ENCODE measurements around the gene KMT2E.

Gene KMT2E

GRCh38 chr7:105088456-105088855 lies 74.5 kb downstream of the KMT2E start:
- FAIRE-seq, result no peak

DNA sequence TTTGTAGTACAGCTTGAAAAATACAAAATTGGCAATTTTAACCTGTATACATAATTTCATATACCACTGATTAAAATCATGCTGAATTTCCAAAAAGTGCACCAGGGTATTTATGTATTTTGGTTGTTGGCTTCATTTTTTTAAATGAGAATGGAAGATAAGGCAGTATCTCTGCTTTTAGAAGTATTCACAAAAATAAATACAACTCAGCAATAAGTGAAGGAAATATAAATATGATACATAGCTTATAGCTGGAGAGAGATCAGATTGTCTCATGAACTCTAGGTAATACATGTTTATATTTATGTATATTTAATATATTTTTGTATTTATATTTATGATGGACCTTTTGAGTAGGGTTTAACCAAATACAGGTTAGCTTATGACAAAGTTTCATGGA lies 81.0 kb downstream of the KMT2E start:
- no peak for FAIRE-seq

DNA sequence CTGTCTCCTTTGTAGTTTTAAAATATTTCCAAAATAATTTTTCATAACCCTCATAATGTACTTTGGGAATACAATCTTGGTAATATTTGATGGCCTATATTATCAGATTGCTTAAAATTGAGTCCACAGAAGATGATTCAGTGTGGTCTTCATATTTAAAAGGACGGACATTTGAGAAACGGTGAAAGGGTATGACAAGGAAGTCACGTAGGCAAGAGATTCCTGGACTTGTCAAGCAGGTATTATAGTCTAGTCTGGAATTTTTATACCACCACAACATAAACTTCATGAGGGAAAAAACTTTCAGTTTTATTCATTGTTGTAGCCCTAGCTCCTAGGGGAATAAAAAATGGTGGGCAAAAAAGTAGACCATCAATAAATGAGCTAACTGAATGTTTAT lies 82.3 kb downstream of the KMT2E start:
- no peak for FAIRE-seq

- no peak for FAIRE-seq
Measured at GRCh38 chr7:105097619-105098018, 83.6 kb downstream of the KMT2E start.

DNA sequence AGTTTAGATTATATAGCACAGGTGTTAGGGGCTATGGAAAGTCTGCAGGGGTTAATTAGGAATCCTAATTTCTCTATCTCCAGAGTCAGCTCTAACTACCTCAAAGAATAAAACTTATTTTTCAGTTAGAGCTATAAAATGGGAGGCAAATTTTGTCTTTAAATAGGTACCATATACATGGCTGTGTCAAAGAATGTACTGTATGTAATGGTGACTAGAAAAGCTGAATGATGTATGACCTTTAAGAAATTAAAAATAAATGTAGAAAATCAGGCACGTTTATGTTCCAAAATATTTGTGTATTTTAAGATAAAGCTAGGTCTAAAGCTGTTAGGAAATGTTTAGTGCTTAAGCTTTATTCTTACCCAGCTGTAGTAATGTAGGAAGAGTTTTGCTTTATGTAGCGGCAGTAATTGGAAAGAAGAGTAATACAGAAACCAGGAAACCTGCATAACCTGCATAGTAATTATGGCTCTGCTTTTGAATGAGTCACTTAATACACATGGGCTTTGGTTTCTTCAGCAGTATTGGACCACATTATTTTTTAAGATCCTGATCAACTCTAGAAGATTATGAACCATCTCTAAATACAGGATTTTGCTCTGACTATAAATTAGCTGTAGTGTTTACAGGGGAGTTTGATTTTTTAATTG lies 85.0 kb downstream of the KMT2E start:
- no peak for FAIRE-seq

GRCh38 chr7:105101864-105102263 lies 87.9 kb downstream of the KMT2E start:
- no peak for FAIRE-seq

DNA sequence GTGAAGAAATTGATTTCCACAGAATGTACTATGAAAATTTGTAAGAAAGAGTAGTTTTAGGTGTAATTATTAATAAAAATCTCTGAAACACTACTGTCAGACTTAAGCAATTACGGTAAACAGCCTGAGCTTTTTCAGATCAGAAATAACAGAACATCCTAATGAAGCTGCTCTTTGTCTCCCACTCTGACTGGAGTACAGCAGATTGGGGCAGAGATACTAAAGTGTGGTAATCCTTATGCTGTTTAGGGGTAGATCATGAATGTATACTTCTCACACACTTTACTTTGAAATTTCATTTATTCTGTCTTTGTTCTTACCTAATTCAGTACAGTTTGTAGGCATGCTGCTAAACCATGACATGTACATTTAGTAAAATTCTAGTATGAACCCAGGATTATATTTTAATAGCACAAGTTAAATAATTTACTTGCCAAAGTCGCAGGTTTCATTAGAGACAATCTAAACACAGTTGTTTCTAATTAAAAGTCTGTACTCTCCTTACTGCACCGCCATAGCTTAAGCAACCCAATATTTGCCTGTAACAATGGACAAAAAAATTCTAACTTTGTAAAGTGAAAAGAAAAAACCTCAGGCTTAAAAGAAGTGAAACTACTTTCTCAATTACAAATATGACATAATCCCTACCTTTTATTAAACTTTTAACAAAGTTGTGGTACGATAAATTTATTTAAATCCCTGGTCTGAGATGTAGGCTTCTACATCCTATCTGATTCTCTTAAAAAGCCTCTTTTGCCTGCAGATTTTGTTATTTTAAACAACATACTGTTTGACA lies 88.8 kb downstream of the KMT2E start:
- FAIRE-seq, result no peak

- FAIRE-seq, result no peak
Measured at GRCh38 chr7:105105579-105105978, 91.6 kb downstream of the KMT2E start.

- no peak for FAIRE-seq
Measured at GRCh38 chr7:105106473-105106872, 92.5 kb downstream of the KMT2E start.

GRCh38 chr7:105107458-105107857 lies 93.5 kb downstream of the KMT2E start:
- FAIRE-seq, result no peak

GRCh38 chr7:105112440-105113418 lies 98.7 kb downstream of the KMT2E start:
- no peak for FAIRE-seq

GRCh38 chr7:105118612-105119600 lies 104.9 kb downstream of the KMT2E start:
- FAIRE-seq, result no peak

- no peak for FAIRE-seq
Measured at GRCh38 chr7:105122619-105123018, 108.6 kb downstream of the KMT2E start.

DNA sequence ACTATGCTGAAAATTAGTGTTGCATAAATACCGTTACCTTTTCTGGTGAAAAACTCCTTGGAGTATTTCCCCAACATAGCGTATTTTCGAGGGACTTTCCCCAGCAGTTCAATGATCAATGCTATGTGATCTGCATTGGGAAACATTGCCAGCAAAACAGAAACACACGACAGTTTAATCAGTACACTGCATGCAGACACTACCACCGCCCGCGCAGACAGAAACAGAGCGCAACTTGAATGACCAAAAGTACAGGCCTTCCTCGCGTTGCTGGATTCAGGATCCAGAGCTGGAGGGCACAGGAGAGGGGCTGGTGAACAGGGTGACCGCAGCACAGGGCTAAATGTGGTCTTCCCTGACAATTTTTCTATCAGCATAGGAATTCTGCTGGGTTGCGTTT lies 111.7 kb downstream of the KMT2E start:
- no peak for FAIRE-seq

DNA sequence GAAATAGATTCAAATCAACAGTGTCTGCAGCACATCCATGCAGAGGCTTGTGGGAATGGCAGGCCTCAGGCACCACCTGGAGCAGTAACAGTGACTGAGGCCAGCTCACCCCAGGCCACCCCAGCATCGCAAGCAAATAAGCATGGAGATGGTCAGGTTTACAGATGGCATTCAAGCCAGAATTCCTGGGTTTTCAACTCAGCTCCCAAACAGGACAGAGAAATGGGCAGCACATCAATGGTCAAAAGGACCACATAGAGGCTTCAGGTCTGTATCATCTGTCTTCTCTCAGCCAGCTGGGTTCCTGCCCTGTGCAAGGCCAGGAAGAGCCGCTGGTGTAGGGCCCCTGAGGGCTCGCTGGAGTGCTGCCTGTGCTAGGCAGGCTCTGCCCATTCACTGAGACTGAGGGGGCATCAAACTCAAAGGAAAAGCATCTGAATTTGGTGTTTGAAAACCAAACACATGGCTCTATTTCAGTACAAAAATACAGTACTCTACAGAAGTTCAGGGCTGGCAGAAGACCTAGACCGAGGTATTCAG lies 112.5 kb downstream of the KMT2E start:
- no peak for FAIRE-seq

DNA sequence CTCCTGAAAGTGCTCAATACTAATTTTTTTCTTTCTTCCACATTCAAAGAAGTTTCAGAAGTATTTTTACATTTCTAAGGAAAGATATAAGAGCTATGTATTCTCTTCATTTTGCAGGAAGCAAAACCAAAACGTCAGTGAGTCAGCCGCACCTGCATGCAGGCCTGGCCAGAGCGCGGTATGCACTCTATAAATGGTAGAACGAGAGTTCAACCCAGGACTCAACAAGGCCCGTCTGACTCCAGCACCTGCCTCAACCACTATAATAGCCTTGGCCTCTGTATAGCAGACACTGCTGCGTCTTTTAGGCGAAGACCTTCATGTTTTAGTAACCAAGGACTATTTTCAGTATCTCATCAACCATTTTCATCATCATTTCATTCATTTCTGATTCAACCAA lies 113.2 kb downstream of the KMT2E start:
- no peak for FAIRE-seq

DNA sequence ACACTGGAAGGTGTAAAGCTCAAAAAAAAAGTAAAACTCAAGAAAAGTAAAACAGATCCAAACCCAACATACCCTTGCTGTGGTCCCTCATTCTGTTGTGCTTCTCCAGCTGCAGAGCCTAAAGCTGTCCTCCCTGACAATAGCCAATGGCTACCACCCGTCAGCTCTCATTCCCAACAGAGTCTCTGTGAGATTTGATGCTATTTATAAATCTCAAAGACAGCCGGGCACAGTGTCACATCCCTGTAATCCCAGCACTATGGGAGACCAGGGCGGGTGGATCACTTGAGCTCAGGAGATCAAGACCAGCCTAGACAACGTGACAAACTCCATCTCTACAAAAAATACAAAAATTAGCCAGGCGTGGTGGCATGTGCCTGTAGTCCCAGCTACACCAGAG lies 116.0 kb downstream of the KMT2E start:
- FAIRE-seq, result no peak

- FAIRE-seq, result no peak
Measured at GRCh38 chr7:105130580-105130979, 116.6 kb downstream of the KMT2E start.

DNA sequence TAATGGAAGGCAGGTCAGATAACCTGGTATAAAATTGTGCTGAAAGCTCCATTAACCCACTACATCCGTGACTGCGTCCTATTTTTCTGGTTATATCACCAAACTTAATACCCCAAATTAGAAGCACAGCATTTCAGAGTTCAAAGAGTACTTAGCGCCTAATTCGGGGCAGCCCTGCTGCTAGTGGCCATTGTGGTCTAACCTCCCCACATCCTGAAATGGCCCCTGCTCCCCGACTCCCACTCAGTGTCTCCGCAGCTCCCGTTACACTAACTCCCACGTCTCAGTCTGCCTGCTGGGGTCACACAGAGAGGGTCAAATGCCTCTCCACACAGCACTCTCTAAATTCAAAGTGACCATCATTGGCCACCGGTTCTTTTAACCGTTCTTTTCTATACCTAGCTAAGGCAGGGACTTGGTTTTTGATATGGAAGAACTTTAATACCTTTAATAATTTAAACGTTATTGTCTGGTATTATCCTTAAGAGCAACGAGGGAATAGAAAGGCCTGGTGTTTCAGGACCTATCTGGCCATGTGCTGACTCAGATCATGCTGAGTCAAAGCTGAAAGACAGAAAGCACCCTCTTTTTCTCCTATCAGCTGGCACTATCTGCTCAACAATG lies 117.1 kb downstream of the KMT2E start:
- FAIRE-seq, result no peak

DNA sequence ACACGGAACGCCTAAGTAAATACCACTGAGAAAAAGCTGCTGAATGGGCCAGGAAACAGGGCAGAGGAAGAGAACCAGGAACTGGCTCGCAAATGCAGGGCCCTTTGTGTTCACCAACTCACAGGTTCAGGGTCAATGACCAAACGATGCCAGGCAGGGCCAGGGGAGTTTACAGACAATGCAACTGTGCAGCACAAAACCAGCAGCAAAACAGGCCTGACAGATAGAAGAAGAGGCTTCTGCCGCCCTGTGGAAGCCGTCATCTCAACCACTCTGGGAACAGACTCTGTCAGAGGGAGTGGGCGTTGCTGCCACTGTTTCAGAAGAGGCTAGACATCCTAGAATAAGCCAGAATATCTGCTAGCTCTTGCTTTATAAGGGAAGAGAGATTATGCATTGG lies 117.9 kb downstream of the KMT2E start:
- FAIRE-seq, result no peak

DNA sequence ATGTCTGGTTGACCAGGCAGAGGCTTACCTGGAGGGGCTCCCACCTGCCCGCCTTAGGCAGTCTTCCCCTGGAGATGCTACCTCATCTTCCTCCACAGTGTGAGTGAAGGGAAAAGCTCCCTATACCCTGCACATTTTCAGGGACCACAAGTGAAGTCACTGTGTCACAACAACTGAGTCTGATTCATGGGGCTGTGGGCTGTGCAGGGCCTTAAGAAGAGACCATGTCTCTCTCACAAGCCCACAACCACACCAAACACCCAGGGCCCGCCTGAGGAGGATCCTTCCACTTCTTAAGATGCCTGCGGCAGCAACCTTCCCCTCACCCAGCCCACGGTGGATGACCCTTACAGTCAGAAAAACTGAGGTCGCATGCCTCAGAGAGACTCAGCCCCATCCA lies 118.3 kb downstream of the KMT2E start:
- FAIRE-seq, result no peak
